Activated naive CD8-positive, alpha-beta T cell treated with anti-CD3 and anti-CD28 coated beads, Interleukin-2, amount 50 U/mL, for 24 hours (primary cell): ENCODE measurements around the gene GPR107.

Experiments used
- ATAC-seq: fragments of 150-1000 bp; cut with Tn5 transposase; one replicate; pipeline ENCODE4 v1.10.0; 2021
- DNase-seq: peaks from one replicate; pipeline ENCODE4 v3.0.0; 2021
- H3K27ac Mint-ChIP-seq: one replicate; pipeline ENCODE4 v1.8.0; 2021; ENCODE audit warnings: mild to moderate bottlenecking, mixed read lengths
- H3K27me3 Mint-ChIP-seq: one replicate; pipeline ENCODE4 v1.8.0; 2021; ENCODE audit warnings: mixed read lengths
- H3K36me3 Mint-ChIP-seq: one replicate; pipeline ENCODE4 v1.8.0; 2021; ENCODE audit warnings: low read depth, mixed read lengths
- H3K4me1 Mint-ChIP-seq: one replicate; pipeline ENCODE4 v1.8.0; 2021; ENCODE audit warnings: mixed read lengths
- H3K4me3 Mint-ChIP-seq: one replicate; pipeline ENCODE4 v1.8.0; 2021; ENCODE audit warnings: mild to moderate bottlenecking, moderate library complexity, mixed read lengths
- H3K9me3 Mint-ChIP-seq: one replicate; pipeline ENCODE4 v1.8.0; 2021; ENCODE audit warnings: mixed read lengths

The GPR107 gene

DNA sequence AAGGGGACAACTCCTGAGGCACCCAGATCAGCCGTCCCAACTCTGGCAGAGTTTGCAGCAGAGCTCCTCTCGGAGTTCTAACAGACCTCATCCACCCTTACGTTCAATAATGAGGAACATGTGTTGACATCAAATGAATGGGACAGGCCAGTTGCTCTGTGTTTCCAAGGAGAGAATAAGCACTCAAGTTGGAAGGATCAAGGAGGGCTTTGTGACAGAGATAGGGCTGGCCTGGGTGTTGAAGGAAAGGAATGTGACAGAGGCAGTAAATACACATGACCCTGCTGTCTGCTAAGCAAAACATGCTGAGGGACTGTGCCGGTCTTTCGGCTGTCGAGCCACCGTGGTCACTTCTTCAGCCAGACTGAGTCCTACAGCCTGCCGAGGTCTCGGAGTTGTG, 48.2 kb downstream of the GPR107 start:
- H3K4me1 Mint-ChIP-seq, result peaks cover 14% of the 10 kb centered on the region
- no peak for ATAC-seq

DNA sequence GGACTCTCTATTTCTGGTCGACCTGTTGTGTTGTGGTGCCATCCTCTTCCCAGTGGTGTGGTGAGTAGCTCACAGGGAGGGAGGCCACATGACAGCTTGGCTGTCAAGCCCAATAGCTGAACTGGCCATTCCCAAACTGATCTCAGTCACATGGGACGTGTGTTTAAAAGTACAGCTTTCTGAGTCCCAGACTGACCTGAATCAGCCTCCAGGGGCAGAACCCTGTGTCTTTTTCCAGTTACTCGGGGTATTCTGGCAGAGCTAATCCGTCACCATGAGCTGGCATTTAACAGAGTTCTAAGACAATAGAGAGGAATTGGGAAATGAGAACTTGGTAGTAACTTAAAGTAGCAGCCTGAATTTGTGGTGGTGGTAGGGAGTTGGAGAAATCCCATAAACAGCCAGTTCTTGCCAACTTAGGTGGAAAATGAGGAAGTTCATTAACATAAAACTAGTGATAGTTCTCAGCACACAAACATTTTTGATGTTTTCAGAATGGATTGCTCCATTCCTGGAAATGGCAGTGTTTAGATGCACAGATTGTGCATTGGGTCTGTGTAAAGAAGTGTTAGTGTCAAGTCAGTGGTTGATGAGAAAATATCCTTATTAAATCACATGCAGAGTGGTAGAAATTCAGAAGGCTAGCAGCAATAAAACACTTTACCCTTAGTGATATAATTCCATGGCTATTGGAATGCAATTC, 50.9 kb downstream of the GPR107 start:
- H3K27me3 Mint-ChIP-seq, result no peaks in the 10 kb centered on the region

More for the DNA sequence above, 48.2 kb downstream of the GPR107 start:
- Mint-ChIP-seq H3K27ac (no peak overlapping the region), H3K27me3 (no peaks in the 10 kb centered on the region), H3K4me3 (no peak overlapping the region), H3K36me3 (peaks cover 47% of the 10 kb centered on the region), H3K9me3 (no peaks in the 10 kb centered on the region)
- no peak for DNase-seq

DNA sequence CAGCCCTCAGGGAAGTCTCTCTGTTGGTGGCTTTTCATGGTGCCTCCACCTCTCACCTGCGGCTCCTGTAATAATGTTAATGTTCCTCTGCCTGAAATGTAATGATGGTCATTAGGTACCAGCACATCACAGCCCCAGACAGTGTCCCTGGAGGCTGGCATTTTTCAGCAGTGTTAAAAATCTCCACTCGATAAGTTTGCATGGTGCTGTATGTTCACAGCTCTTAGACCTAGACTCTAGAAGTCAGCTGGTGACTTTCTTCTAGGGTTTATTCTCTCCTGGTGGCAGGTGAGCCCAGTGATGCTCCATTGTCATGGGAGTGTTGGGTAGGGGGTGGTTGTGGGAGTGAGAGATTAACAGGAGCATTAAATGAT, 53.1 kb downstream of the GPR107 start:
- peaks cover 49% of the 10 kb centered on the region for H3K4me1 Mint-ChIP-seq
- H3K27me3 Mint-ChIP-seq, result no peaks in the 10 kb centered on the region
- H3K9me3 Mint-ChIP-seq, result no peaks in the 10 kb centered on the region
- peak overlapping the region; percentile 88 for H3K27ac Mint-ChIP-seq
- ATAC-seq (no peak), DNase-seq (no peak)
- peaks cover 47% of the 10 kb centered on the region for H3K36me3 Mint-ChIP-seq
- peak overlapping the region; percentile 30 for H3K4me3 Mint-ChIP-seq

More for the DNA sequence above, 50.9 kb downstream of the GPR107 start:
- H3K36me3 Mint-ChIP-seq, result peaks cover 48% of the 10 kb centered on the region
- no peaks in the 10 kb centered on the region for H3K9me3 Mint-ChIP-seq
- no peak overlapping the region for H3K4me3 Mint-ChIP-seq
- peaks cover 28% of the 10 kb centered on the region for H3K4me1 Mint-ChIP-seq
- ATAC-seq (no peak), DNase-seq (no peak)
- no peak overlapping the region for H3K27ac Mint-ChIP-seq

DNA sequence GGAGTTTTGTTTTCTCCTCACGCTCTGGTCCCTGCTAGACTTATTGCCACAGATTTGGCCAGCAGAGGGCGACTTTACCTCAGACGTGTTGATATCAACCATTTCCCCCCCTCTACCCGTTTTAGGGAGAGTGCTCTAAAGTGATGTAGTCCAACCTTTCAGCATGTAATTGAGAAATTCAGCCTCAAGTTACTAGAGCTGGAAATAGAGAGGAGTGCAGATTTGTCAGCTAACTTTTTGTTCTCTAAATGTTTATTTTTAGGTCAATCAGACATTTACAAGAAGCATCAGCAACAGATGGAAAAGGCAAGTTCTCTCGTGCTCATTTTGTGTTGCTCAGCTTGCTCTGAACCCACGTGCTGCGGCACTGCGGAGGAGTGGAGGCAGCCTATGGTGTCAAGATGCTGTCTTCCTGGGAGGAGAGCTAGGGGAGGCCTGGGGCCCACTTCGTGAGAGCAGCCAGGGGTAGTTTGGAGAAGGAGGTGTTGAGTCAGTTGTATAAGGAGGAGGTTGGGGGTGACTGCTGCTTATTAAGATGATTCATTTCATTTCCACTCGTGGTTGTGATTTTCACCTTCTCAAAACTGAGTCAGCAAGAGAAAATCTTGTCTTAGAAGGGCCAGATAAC, 53.6 kb downstream of the GPR107 start:
- peak; percentile 86 for DNase-seq
- Mint-ChIP-seq H3K4me1 (peaks cover 49% of the 10 kb centered on the region), H3K27ac (peak overlapping the region; percentile 88), H3K36me3 (peaks cover 46% of the 10 kb centered on the region), H3K27me3 (no peaks in the 10 kb centered on the region), H3K9me3 (no peaks in the 10 kb centered on the region), H3K4me3 (peak overlapping the region; percentile 30)
- peak; percentile 94 for ATAC-seq

DNA sequence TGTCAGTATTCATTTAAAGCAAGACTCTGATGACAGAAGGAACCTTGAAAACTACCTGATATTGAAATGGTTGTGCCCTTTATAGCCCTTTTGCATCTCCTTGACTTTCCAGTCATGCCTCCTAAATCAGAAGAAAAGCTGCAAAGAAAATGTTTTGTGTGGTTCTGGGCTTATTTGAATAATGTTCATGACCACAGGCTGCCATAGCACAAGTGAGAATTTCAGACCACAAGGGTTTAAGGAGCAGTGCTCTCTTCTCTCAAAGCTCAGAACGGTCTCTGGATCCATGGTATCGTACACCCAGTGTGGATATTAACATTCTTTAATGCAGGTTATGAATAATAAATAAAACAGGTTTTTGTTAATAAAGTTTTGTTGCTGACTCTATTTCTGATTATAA, 54.2 kb downstream of the GPR107 start:
- no peak for DNase-seq
- peaks cover 49% of the 10 kb centered on the region for H3K4me1 Mint-ChIP-seq
- H3K4me3 Mint-ChIP-seq, result peak overlapping the region; percentile 30
- no peaks in the 10 kb centered on the region for H3K9me3 Mint-ChIP-seq
- H3K27me3 Mint-ChIP-seq, result no peaks in the 10 kb centered on the region
- peaks cover 43% of the 10 kb centered on the region for H3K36me3 Mint-ChIP-seq
- peak; percentile 31 for ATAC-seq
- H3K27ac Mint-ChIP-seq, result peak overlapping the region; percentile 88

DNA sequence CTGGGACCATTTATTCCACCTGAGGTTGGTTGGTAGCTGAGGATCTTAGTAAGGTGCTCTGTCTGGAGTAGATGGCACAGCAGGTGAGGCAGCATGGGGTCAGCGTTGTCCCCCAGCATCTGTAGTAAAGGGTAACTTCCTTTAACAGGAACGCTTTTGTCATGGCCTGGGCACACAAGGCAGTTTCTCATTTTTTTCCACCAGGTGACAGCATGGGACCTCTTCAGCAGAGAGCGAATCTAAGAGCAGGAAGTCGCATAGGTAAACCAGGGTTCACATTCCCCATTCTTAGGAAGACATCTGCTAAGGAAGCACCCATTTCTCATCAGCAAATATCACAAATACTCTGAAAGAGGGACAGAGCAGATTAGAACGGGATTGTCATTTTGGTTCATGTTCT, 56.5 kb downstream of the GPR107 start:
- H3K27ac Mint-ChIP-seq, result peak overlapping the region; percentile 11
- no peak for ATAC-seq
- no peak for DNase-seq
- H3K4me3 Mint-ChIP-seq, result no peak overlapping the region
- no peaks in the 10 kb centered on the region for H3K9me3 Mint-ChIP-seq
- H3K4me1 Mint-ChIP-seq, result peaks cover 47% of the 10 kb centered on the region
- H3K36me3 Mint-ChIP-seq, result peaks cover 36% of the 10 kb centered on the region
- no peaks in the 10 kb centered on the region for H3K27me3 Mint-ChIP-seq

DNA sequence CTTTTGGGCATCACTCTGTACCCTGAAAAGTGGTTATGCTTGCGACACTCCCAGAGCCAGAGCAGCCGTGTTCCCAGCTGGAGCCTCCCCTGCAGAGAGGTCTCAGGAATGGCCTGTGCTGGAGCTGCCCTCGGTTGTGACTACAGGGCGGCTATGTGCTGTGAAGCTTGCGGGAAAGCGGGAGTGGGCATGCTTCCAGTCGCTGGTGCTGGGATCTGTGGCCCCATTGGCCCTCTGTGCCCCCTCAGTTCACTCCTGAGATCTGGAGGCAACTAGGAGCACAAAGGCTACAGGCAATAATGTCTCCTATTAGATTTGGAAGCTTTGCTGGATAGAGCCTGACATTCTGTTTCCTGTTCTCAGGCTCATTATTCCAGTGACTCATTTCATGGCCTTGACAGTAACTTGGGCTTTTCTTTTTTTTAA, 56.9 kb downstream of the GPR107 start:
- DNase-seq (no peak), ATAC-seq (no peak)
- H3K27ac Mint-ChIP-seq, result no peak overlapping the region
- H3K27me3 Mint-ChIP-seq, result no peaks in the 10 kb centered on the region
- H3K4me1 Mint-ChIP-seq, result peaks cover 47% of the 10 kb centered on the region
- peaks cover 34% of the 10 kb centered on the region for H3K36me3 Mint-ChIP-seq
- H3K4me3 Mint-ChIP-seq, result no peak overlapping the region
- no peaks in the 10 kb centered on the region for H3K9me3 Mint-ChIP-seq

DNA sequence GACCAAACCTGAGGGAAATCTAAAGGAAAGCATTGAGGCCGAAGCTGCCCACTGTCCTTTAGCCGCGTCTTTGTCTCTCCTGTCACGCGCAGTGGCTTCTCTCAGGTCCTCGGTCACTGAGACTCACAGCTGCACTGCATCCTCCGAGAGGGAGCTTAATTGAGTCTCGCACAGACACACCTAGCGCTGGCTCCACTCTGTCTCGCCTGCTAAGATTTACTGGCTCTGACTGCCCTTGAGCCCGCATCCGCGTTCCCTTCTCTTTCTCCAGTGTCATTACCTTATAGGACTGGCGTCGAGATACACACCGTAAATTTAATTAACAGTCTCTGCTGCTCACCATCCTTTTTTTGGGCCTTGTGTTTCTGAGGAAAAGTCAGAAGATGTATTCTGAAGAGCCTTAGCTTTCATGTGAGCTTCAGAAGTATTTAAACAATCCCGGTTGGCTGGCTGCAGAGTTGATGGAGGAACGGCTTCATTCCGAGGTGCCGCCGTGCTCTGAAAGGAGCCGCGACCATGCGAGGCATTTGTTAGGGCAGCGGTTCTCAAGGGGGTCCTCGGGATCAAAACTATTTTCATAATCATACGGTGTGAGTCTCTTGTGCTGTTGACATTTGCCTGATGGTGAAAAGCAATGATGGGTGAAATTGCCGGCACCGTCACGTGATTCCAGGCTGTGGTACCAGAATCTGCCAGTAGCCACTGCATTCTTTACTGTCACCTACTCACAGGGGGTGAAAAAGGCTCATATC, 58.3 kb downstream of the GPR107 start:
- H3K27me3 Mint-ChIP-seq, result no peaks in the 10 kb centered on the region
- H3K4me3 Mint-ChIP-seq, result no peak overlapping the region
- DNase-seq (no peak), ATAC-seq (no peak)
- H3K4me1 Mint-ChIP-seq, result peaks cover 39% of the 10 kb centered on the region
- H3K9me3 Mint-ChIP-seq, result no peaks in the 10 kb centered on the region
- peak overlapping the region; percentile 56 for H3K27ac Mint-ChIP-seq
- H3K36me3 Mint-ChIP-seq, result peaks cover 29% of the 10 kb centered on the region

DNA sequence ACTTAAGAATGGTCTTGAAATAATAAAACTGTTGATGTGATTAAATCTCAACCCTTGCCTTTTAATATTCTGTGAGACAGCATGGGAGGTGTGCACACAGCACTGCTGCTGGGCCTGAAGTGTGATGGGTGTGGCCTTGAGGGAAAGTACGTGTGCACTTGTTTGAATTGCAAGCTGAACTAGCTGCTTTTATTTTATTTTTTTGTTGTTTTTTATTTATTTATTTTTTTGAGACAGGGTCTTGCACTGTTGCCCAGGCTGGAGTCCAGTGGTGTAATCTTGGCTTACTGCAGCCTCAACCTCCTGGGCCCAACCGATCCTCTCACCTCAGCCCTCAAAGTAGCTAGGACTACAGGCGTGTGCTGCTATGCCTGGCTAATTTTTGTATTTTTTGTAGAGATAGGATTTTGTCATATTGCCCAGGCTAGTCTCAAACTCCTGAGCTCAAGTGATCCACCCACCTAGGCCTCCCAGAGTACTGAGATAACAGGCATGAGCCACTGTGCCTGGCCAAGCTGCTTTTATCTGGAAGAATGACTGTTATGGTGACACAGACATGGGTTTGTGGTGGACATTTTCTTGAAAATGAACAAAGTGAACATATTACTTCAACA, 58.9 kb downstream of the GPR107 start:
- peaks cover 23% of the 10 kb centered on the region for H3K36me3 Mint-ChIP-seq
- no peaks in the 10 kb centered on the region for H3K27me3 Mint-ChIP-seq
- H3K9me3 Mint-ChIP-seq, result no peaks in the 10 kb centered on the region
- DNase-seq (no peak), ATAC-seq (no peak)
- peaks cover 32% of the 10 kb centered on the region for H3K4me1 Mint-ChIP-seq
- no peak overlapping the region for H3K27ac Mint-ChIP-seq
- no peak overlapping the region for H3K4me3 Mint-ChIP-seq

DNA sequence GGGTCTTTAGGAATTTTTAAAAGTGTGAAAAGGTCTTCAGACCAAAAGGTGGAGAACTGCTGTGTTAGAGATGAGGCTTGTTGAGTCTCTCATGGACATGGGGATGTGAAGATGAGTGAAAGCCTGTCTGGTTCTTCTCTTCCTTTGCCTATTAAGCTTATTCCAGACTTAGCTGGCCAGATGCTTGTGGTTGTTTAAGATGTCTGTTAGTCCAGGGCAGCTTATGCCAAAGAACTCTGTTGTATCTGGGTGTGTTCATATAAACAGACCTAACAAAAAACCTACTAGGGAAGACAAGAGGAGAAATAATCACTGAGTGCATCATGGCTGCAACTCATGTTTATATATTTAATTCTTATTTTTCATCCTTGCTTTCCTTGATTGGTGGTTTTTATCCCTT, 61.0 kb downstream of the GPR107 start:
- Mint-ChIP-seq H3K27ac (no peak overlapping the region), H3K9me3 (no peaks in the 10 kb centered on the region), H3K4me3 (no peak overlapping the region), H3K36me3 (peaks cover 16% of the 10 kb centered on the region), H3K4me1 (peaks cover 29% of the 10 kb centered on the region), H3K27me3 (no peaks in the 10 kb centered on the region)
- ATAC-seq, result no peak
- no peak for DNase-seq

DNA sequence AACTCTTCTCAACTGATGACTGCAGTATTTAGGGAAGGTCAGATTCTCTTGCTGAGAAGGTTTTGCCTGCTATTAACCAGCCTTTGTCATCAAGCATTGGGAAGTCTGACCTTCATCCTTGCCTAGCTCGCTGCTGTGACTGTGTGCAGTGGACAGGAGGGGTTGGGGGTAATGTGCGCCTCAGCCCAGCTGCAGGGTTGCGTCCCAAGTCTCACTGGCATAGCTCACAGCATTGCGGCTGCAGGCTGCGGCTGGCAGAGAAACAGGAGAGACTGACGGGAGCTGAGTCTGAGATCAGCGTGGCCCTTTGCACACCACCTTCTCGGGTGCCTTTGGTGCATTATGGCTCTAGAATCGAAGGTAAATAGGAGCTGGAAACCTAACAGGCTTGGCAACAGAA, 62.6 kb downstream of the GPR107 start:
- DNase-seq, result no peak
- H3K4me1 Mint-ChIP-seq, result peaks cover 15% of the 10 kb centered on the region
- H3K4me3 Mint-ChIP-seq, result no peak overlapping the region
- ATAC-seq, result no peak
- H3K36me3 Mint-ChIP-seq, result peaks cover 8% of the 10 kb centered on the region
- H3K27me3 Mint-ChIP-seq, result no peaks in the 10 kb centered on the region
- H3K9me3 Mint-ChIP-seq, result no peaks in the 10 kb centered on the region
- no peak overlapping the region for H3K27ac Mint-ChIP-seq

DNA sequence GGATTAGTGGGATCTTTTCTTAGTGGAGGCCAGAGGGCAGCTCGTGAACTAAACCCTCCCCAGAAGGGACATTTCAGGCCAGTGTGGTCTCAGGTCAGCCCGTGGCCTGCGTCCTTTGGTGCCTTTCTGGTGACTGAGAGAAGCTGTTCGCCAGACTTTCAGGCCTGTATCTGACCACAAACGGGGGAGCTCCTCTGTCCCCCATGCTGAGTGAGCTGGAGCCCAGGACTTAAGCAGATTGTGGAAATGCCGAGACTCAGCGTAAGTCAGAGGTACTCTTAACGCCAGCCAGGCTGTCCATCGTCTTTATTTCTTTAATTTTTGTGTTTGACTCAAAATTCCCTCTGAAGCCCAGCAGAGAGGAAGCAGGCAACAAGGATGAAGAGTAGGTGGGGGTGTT, 63.7 kb downstream of the GPR107 start:
- peaks cover 4% of the 10 kb centered on the region for H3K36me3 Mint-ChIP-seq
- H3K9me3 Mint-ChIP-seq, result no peaks in the 10 kb centered on the region
- no peak for DNase-seq
- no peaks in the 10 kb centered on the region for H3K27me3 Mint-ChIP-seq
- no peak overlapping the region for H3K27ac Mint-ChIP-seq
- peaks cover 9% of the 10 kb centered on the region for H3K4me1 Mint-ChIP-seq
- H3K4me3 Mint-ChIP-seq, result no peak overlapping the region
- ATAC-seq, result no peak

DNA sequence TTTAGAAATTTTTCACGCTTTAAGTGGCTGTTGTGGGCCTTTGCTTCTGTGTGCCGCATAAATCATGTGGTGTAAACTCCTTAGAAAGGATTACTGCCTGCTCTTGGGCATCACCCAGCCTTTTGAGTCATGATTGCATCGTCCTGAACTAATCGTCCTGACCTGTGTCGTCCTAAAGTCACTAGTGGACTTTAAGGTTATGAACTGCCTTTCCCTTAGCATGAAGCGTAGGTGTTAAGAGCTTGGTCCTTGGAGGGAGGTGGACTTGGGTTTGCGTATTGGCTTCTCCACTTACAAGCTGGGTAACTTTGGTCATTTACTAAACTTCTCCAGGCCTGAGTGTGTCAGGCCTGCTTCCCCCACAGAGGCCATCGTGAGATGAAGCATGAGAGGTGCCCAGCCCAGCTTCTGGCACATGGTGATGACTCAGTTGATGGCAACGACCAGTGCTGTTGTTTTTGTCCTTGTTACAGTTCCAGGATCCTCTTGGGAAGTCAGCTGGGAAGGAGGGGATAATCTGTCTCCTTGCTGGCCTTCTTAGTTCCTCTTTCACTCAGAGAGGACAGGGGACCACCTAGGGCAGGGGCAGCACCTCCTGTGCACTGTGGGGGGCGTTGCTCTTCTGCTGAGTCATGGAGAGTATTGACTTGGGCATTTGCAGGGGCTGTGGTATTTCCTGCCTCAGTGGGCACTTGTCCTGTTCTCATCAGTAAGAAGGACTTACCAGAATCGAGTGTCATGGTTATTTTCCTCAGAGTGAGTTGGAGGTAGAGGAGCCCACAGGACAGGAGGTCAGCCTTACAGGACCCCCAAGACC, 64.3 kb downstream of the GPR107 start:
- no peak overlapping the region for H3K4me3 Mint-ChIP-seq
- H3K27me3 Mint-ChIP-seq, result no peaks in the 10 kb centered on the region
- peaks cover 4% of the 10 kb centered on the region for H3K36me3 Mint-ChIP-seq
- peaks cover 9% of the 10 kb centered on the region for H3K4me1 Mint-ChIP-seq
- no peak for DNase-seq
- H3K27ac Mint-ChIP-seq, result no peak overlapping the region
- no peaks in the 10 kb centered on the region for H3K9me3 Mint-ChIP-seq
- ATAC-seq, result no peak
